Measurements from ENCODE around the gene SYTL3. TPM values are rescaled to one million over a fixed set of nuclear protein-coding genes. Genes with fewer than 3 reads are reported as not detected.
A peak's percentile ranks its signal among the peaks of the same experiment; 100 is the strongest.

Gene SYTL3
- total and polyA plus RNA-seq, 10 of the 15 experiments (the other 5 are each of a cell fraction or from before 2014, with no cell fraction given), result 3.3 to 12.1 (median 6.9) TPM

DNA sequence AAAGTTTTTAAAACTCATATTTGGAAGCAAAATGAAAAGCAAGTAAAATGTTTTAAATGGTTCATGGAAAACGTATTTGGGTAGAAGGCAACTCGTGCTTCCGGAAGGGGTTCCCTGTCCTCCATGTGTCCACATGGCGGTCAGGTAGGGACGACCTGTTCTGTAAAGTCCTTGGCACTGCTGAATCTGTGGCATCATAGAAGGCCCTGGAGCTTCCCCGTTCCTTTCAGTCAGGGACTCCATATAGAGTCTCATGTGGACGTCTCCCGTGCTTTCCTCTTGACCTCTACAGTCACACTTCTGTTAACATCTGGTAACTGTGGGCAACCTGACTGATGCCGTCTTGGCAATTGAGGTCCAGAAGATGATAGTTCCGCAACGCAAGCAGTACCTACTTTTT lies 16.7 kb upstream of the SYTL3 start:
- TSS peak; percentile 36 for BruUV-seq (replicated peaks)

DNA sequence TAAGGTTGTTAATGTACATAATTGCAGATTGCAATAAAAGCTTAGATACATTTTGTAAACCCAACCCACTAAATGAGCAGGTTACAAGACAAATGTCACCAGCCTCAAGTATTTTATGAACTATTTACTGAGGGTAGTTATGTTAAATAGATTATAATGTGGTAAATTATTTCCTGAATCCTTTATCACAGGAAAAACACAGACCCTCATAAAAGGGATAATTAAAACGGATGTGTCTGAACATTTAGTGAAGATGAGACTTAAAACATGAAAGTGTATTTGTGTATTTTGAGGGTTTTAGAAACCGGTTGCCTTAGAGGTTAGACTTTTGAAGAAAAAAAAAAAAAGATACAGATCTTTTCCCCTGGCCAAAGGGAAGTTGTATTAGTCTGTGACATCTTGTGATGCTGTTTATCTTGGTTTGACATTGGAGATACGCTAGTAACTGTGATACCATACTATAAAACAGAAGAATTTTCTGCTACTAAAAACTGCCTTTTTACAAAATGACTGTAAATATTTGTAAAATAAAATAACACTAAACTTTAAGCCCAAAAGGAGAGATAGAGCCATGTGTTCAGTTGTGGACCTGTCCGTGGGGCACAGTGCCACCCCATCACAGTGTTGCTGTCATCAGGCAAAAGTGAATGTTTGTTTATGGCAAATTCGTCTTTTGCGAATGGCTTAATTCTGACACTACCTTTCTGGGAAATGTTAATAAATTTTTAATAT lies 15.0 kb upstream of the SYTL3 start:
- Histone ChIP-seq H3K36me3 (ENCODE audit: control insufficient read depth in 2 of 2, insufficient read depth in 2 of 2, low read length in 1 of 2) (peaks cover 4 to 19% of the 10 kb centered on the region in 2 experiments), H3K4me3 (no peak overlapping the region), H3K27me3 (replicated peaks in 1 of 2; ENCODE audit: control insufficient read depth in 2 of 2, insufficient read depth in 2 of 2, low read length in 1 of 2) (no peaks in the 10 kb centered on the region), H3K79me2 (ENCODE audit: control insufficient read depth, insufficient read depth, low read length) (no peaks in the 10 kb centered on the region), H3K9ac (ENCODE audit: control insufficient read depth, insufficient read depth, low read length) (no peak overlapping the region), H3K4me2 (ENCODE audit: control insufficient read depth, insufficient read depth) (no peak overlapping the region), H4K20me1 (ENCODE audit: control insufficient read depth, insufficient read depth) (no peaks in the 10 kb centered on the region), H2AFZ (ENCODE audit: control insufficient read depth, low read depth, low read length) (no peak overlapping the region), H3K4me1 (ENCODE audit: control insufficient read depth, insufficient read depth, low read length) (no peaks in the 10 kb centered on the region), H3K9me3 (replicated peaks; ENCODE audit: control insufficient read depth, insufficient read depth, low read length) (no peaks in the 10 kb centered on the region; the same call in 2 of the 3 replicates), H3K27ac (ENCODE audit: control insufficient read depth, insufficient read depth) (no peak overlapping the region)
- ChIA-PET RAD21 (ENCODE audit: unreplicated experiment) (no interaction called here), POLR2A (no interaction called here), SMC1A (ENCODE audit: uncharacterized antibody, unreplicated experiment) (interaction anchor here (0.7 to 1.4 kb wide), 2 partner anchors 33 to 56 kb away, joined by 3 to 6 read pairs; no protein-coding TSS in a partner anchor), CTCF (no interaction called here)
- intact Hi-C loops (cut with micrococcal nuclease; ENCODE audit: unreplicated experiment), result no loop called here
- 92% methylated on average over 6 of the region's 6 CpGs for WGBS (ENCODE audit: insufficient coverage, insufficient replicate concordance, low lambda C conversion rate, missing lambda C conversion rate)
- no peak for FAIRE-seq
- DNase-seq (ENCODE audit: low read depth, low spot score), result no peak
- in situ Hi-C loops (cut with MboI), result no loop called here
- ATAC-seq, result no peak
- BruUV-seq (replicated peaks), result no TSS peak
- TF ChIP-seq SIX5 (IDR thresholded peaks at IDR 0.05; ENCODE audit: low read depth, low read length, severe bottlenecking), result no peak
- TF ChIP-seq, protein P1, sequence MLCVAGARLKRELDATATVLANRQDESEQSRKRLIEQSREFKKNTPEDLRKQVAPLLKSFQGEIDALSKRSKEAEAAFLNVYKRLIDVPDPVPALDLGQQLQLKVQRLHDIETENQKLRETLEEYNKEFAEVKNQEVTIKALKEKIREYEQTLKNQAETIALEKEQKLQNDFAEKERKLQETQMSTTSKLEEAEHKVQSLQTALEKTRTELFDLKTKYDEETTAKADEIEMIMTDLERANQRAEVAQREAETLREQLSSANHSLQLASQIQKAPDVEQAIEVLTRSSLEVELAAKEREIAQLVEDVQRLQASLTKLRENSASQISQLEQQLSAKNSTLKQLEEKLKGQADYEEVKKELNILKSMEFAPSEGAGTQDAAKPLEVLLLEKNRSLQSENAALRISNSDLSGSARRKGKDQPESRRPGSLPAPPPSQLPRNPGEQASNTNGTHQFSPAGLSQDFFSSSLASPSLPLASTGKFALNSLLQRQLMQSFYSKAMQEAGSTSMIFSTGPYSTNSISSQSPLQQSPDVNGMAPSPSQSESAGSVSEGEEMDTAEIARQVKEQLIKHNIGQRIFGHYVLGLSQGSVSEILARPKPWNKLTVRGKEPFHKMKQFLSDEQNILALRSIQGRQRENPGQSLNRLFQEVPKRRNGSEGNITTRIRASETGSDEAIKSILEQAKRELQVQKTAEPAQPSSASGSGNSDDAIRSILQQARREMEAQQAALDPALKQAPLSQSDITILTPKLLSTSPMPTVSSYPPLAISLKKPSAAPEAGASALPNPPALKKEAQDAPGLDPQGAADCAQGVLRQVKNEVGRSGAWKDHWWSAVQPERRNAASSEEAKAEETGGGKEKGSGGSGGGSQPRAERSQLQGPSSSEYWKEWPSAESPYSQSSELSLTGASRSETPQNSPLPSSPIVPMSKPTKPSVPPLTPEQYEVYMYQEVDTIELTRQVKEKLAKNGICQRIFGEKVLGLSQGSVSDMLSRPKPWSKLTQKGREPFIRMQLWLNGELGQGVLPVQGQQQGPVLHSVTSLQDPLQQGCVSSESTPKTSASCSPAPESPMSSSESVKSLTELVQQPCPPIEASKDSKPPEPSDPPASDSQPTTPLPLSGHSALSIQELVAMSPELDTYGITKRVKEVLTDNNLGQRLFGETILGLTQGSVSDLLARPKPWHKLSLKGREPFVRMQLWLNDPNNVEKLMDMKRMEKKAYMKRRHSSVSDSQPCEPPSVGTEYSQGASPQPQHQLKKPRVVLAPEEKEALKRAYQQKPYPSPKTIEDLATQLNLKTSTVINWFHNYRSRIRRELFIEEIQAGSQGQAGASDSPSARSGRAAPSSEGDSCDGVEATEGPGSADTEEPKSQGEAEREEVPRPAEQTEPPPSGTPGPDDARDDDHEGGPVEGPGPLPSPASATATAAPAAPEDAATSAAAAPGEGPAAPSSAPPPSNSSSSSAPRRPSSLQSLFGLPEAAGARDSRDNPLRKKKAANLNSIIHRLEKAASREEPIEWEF (IDR thresholded peaks at IDR 0.05; ENCODE audit: insufficient replicate concordance, low read depth, low read length), result no peak
- TF ChIP-seq ATF7 (IDR thresholded peaks at IDR 0.05; ENCODE audit: low read depth), result no peak
- TF ChIP-seq EZH2 (IDR thresholded peaks at IDR 0.05; ENCODE audit: borderline replicate concordance, control insufficient read depth, low read depth, low read length), result no peak
- no peak for TF ChIP-seq BCLAF1 (IDR thresholded peaks at IDR 0.05)

More for the DNA sequence above, 16.7 kb upstream of the SYTL3 start:
- intact Hi-C loops (cut with micrococcal nuclease; ENCODE audit: unreplicated experiment), result no loop called here
- Histone ChIP-seq H3K27me3 (replicated peaks in 1 of 2; ENCODE audit: control insufficient read depth in 2 of 2, insufficient read depth in 2 of 2, low read length in 1 of 2) (no peaks in the 10 kb centered on the region), H3K9me3 (replicated peaks; ENCODE audit: control insufficient read depth, insufficient read depth, low read length) (no peaks in the 10 kb centered on the region; the same call in 2 of the 3 replicates), H4K20me1 (ENCODE audit: control insufficient read depth, insufficient read depth) (no peaks in the 10 kb centered on the region), H2AFZ (ENCODE audit: control insufficient read depth, low read depth, low read length) (no peak overlapping the region), H3K4me2 (ENCODE audit: control insufficient read depth, insufficient read depth) (no peak overlapping the region), H3K36me3 (ENCODE audit: control insufficient read depth in 2 of 2, insufficient read depth in 2 of 2, low read length in 1 of 2) (peaks cover 10 to 18% of the 10 kb centered on the region in 2 experiments), H3K4me1 (ENCODE audit: control insufficient read depth, insufficient read depth, low read length) (no peaks in the 10 kb centered on the region), H3K4me3 (no peak overlapping the region), H3K79me2 (ENCODE audit: control insufficient read depth, insufficient read depth, low read length) (no peaks in the 10 kb centered on the region), H3K9ac (ENCODE audit: control insufficient read depth, insufficient read depth, low read length) (no peak overlapping the region), H3K27ac (ENCODE audit: control insufficient read depth, insufficient read depth) (no peak overlapping the region)
- RAD21 ChIA-PET (ENCODE audit: unreplicated experiment), result interaction anchor here (0.6 to 1.1 kb wide), 2 partner anchors 11 to 32 kb away, joined by 3 read pairs; partner anchors contain the start of gene DYNLT1
- SMC1A ChIA-PET (ENCODE audit: uncharacterized antibody, unreplicated experiment), result interaction anchor here (1.3 kb wide), 1 partner anchor 20 kb away, joined by 4 read pairs; no protein-coding TSS in a partner anchor
- in situ Hi-C loops (cut with MboI), result no loop called here
- ATAC-seq (no peak), FAIRE-seq (no peak), DNase-seq (ENCODE audit: low read depth, low spot score) (no peak)
- CTCF ChIA-PET, result interaction anchor here (1.3 to 1.6 kb wide), 2 partner anchors 27 to 58 kb away, joined by 3 to 12 read pairs; no protein-coding TSS in a partner anchor
- TF ChIP-seq BCL11A (IDR thresholded peaks at IDR 0.05; ENCODE audit: low read depth, low read length), result no peak
- TF ChIP-seq ESRRA (IDR thresholded peaks at IDR 0.05; ENCODE audit: low read length), result no peak
- TF ChIP-seq RAD51 (IDR thresholded peaks at IDR 0.05), result no peak
- TF ChIP-seq HDAC2 (IDR thresholded peaks at IDR 0.05), result no peak
- POLR2A ChIA-PET, result no interaction called here
- WGBS (ENCODE audit: insufficient coverage, insufficient replicate concordance, low lambda C conversion rate, missing lambda C conversion rate), result 93% methylated on average over 11 of the region's 11 CpGs

All from GM12878 (cell line).